Camera-type eye (tissue), 1 donor: ENCODE data around the gene PTAR1. TPM values are rescaled to one million over a fixed set of nuclear protein-coding genes. Genes with fewer than 3 reads are reported as not detected.

Experiments
- total RNA-seq: library from RNA; depleted of rRNA; stranded (reverse); fragments of >200 nt; gene quantifications from one replicate; pipeline ENCODE4 v1.2.3, GENCODE V29; 2014

PTAR1 gene, protein sequence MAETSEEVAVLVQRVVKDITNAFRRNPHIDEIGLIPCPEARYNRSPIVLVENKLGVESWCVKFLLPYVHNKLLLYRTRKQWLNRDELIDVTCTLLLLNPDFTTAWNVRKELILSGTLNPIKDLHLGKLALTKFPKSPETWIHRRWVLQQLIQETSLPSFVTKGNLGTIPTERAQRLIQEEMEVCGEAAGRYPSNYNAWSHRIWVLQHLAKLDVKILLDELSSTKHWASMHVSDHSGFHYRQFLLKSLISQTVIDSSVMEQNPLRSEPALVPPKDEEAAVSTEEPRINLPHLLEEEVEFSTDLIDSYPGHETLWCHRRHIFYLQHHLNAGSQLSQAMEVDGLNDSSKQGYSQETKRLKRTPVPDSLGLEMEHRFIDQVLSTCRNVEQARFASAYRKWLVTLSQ
- 206 TPM for total RNA-seq

DNA sequence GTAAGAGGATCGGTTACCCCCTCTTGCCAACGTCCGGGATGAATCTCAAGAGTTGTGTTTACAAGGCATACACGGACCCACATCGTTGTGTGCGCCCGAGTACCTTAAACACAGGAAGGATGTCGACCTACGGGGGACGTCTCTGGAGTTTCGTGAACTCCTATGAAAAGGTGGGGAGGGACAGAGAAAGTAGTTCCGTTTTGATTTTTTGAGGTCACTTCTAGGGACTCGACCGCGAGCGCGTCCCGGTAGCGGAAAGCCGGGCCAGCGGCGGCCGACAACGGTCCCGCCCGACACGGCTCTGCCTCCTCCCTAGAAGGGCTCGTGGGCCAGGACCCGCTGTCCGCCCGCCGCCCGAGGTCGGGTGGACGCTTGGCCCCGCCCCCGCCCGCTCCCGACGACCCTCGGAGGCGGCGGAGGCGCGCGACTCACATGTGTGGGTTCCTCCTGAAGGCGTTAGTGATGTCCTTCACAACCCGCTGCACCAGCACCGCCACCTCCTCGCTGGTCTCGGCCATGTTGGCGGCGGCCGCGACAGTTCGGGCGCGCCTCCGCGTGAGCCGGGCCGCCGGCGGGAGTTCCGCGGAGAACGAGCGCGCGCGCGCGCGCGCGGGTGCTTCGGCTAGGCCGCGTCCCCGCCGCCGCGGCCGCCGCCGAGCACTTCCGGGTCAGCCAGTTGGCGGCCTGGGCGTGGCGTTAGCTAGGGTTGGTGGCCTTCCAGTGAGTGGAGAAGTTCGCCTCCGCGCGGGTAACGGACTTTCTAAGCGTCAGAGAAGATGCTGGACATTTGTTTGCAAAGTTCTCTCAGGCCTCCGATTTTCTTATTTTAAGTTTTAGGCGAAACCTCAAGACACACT is at the start of gene PTAR1:
Gene PTAR1, minus strand, starts transcription at position 591 of the 857 bp plus-strand sequence. Its CDS starts 73 bp downstream, at position 518.

GRCh38 chr9:69671879-69672595 is 87.8 kb downstream of the PTAR1 start, which contains the start of gene APBA1:
Gene APBA1, minus strand, starts transcription at chr9:69672371.

Other genes with a start within 250 kb of the PTAR1 start
- 24.6 TPM for gene APBA1, start 87.6 kb downstream of the PTAR1 start, total RNA-seq
- gene CFAP95, start 60.8 kb upstream of the PTAR1 start, total RNA-seq, result not detected